Osteoblast (primary cell): ENCODE results near the gene LRRK2. TPM values are rescaled to one million over a fixed set of nuclear protein-coding genes. Genes with fewer than 3 reads are reported as not detected.

Experiments
- DNase-seq: peaks from one replicate; pipeline ENCODE4 v3.0.0; 2011; ENCODE audit warnings: low spot score, mixed read lengths; ENCODE audit not compliant: insufficient read length; ENCODE audit errors: missing footprints
- H2AFZ ChIP-seq: 2 replicates; pipeline ENCODE4 v1.6.0; 2011; ENCODE audit warnings: mild to moderate bottlenecking, low read length
- H3K27ac ChIP-seq: 2 replicates; pipeline ENCODE4 v1.5.1; 2011; ENCODE audit warnings: mild to moderate bottlenecking, low read depth, low read length, moderate library complexity
- H3K27me3 ChIP-seq: 2 replicates; pipeline ENCODE4 v1.6.0; 2012; ENCODE audit warnings: mild to moderate bottlenecking, control low read depth, inconsistent platforms, low read length, moderate library complexity; ENCODE audit not compliant: insufficient read depth
- H3K36me3 ChIP-seq: 2 replicates; pipeline ENCODE4 v1.5.1; 2011; ENCODE audit warnings: mild to moderate bottlenecking, low read length, control low read depth, moderate library complexity; ENCODE audit not compliant: insufficient read depth
- H3K4me1 ChIP-seq: 2 replicates; pipeline ENCODE4 v1.5.1; 2011; ENCODE audit warnings: mild to moderate bottlenecking, low read length, control low read depth, moderate library complexity; ENCODE audit not compliant: insufficient read depth
- H3K4me2 ChIP-seq: 2 replicates; pipeline ENCODE4 v1.6.0; 2011; ENCODE audit warnings: mild to moderate bottlenecking, low read length; ENCODE audit not compliant: insufficient read depth
- H3K4me3 ChIP-seq: fragments of 200-600 bp; sonication (generic); 3 replicates; pipeline ENCODE4 v1.5.1; 2012; ENCODE audit warnings: mild to moderate bottlenecking, low read length, inconsistent platforms; ENCODE audit not compliant: insufficient read depth
- H3K79me2 ChIP-seq: 2 replicates; pipeline ENCODE4 v1.6.0; 2012; ENCODE audit warnings: mild to moderate bottlenecking, low read length, control low read depth, inconsistent platforms; ENCODE audit not compliant: insufficient read depth
- H3K9me3 ChIP-seq: 2 replicates; pipeline ENCODE4 v1.5.1; 2011; ENCODE audit warnings: low read depth, low read length, control low read depth
- H4K20me1 ChIP-seq: 2 replicates; pipeline ENCODE4 v1.6.0; 2012; ENCODE audit warnings: mild to moderate bottlenecking, low read length, control low read depth; ENCODE audit not compliant: insufficient read depth
- CTCF ChIP-seq: IDR thresholded peaks from 2 replicates; pipeline ENCODE4 v1.5.1; 2011; ENCODE audit warnings: mild to moderate bottlenecking, low read depth, low read length, moderate library complexity; ENCODE audit errors: extremely low read depth
- total RNA-seq: library from RNA; depleted of rRNA; stranded (reverse); fragments of >200 nt; gene quantifications from 2 replicates; pipeline ENCODE4 v1.2.3, GENCODE V29; 2012

LRRK2 gene
- total RNA-seq, 1 donor = 5.1 TPM

- no peak for TF ChIP-seq CTCF
- no peaks in the 10 kb centered on the region for H3K27me3 ChIP-seq
These were observed 89.1 kb downstream of the LRRK2 start for GRCh38 chr12:40313928-40314327.

DNA sequence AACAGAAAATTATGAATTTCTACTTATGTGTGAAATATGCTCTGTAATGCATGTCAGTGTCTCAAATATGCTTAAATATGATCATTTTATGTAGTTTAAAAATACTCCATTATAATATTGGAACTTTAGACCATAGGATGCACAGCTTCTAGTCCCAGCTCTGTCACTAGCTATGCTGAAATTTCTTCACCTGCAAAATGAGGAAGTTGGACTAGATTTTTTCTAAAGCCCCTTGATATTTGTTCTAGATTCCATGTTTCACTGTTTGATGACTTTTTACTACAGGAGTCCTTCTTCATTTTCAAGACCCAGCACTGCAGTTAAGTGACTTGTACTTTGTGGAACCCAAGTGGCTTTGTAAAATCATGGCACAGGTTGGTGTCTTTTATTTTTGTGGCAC is 90.1 kb downstream of the LRRK2 start:
- TF ChIP-seq CTCF = no peak

More at GRCh38 chr12:40313928-40314327, 89.1 kb downstream of the LRRK2 start:
- no peak overlapping the region for H2AFZ ChIP-seq
- H3K4me3 ChIP-seq = no peak overlapping the region
- H3K36me3 ChIP-seq = no peaks in the 10 kb centered on the region
- H4K20me1 ChIP-seq = no peaks in the 10 kb centered on the region
- no peaks in the 10 kb centered on the region for H3K79me2 ChIP-seq
- DNase-seq = no peak
- H3K4me1 ChIP-seq = no peaks in the 10 kb centered on the region
- H3K4me2 ChIP-seq = no peak overlapping the region
- H3K27ac ChIP-seq = no peak overlapping the region
- H3K9me3 ChIP-seq = no peaks in the 10 kb centered on the region

DNA sequence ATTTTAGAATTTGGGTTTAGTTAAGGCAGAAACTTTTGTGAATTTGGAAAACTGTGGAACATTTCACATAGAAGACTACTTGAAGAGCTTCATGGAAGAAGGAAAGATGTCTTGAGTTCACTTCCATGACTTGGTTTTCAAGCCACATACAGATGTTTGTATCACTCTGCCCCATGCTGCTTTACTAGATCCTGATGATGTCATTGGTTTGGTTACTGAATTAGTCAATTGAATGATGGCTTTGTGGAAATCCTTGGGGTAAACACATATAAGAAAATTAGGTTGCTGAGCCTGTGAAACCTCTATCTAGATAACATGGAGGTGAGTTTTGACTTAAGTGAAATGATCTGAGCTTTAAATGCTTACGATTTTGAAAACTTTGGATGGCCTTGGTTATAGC is 90.6 kb downstream of the LRRK2 start:
- no peak for DNase-seq
- H2AFZ ChIP-seq = no peak overlapping the region
- no peak overlapping the region for H3K4me2 ChIP-seq
- no peaks in the 10 kb centered on the region for H3K9me3 ChIP-seq
- no peaks in the 10 kb centered on the region for H3K27me3 ChIP-seq
- H3K36me3 ChIP-seq = no peaks in the 10 kb centered on the region
- no peak overlapping the region for H3K27ac ChIP-seq
- no peak overlapping the region for H3K4me3 ChIP-seq
- H3K79me2 ChIP-seq = no peaks in the 10 kb centered on the region
- TF ChIP-seq CTCF = no peak
- no peaks in the 10 kb centered on the region for H3K4me1 ChIP-seq
- no peaks in the 10 kb centered on the region for H4K20me1 ChIP-seq

More for the DNA sequence above, 90.1 kb downstream of the LRRK2 start:
- Histone ChIP-seq H4K20me1 (no peaks in the 10 kb centered on the region), H3K36me3 (no peaks in the 10 kb centered on the region), H3K4me3 (no peak overlapping the region), H3K27ac (no peak overlapping the region), H3K27me3 (no peaks in the 10 kb centered on the region), H3K9me3 (no peaks in the 10 kb centered on the region), H3K79me2 (no peaks in the 10 kb centered on the region), H3K4me2 (no peak overlapping the region), H2AFZ (no peak overlapping the region), H3K4me1 (no peaks in the 10 kb centered on the region)
- DNase-seq = no peak

GRCh38 chr12:40324261-40324660 is 99.5 kb downstream of the LRRK2 start:
- DNase-seq = no peak
- Histone ChIP-seq H3K27me3 (no peaks in the 10 kb centered on the region), H3K79me2 (no peaks in the 10 kb centered on the region), H3K4me3 (no peak overlapping the region), H3K36me3 (no peaks in the 10 kb centered on the region), H3K9me3 (no peaks in the 10 kb centered on the region), H2AFZ (no peak overlapping the region), H3K4me1 (no peaks in the 10 kb centered on the region), H4K20me1 (no peaks in the 10 kb centered on the region), H3K4me2 (no peak overlapping the region), H3K27ac (no peak overlapping the region)
- no peak for TF ChIP-seq CTCF
